ENCODE results near the gene RPTOR.
"Not testable (repeated sequence)": the region's sequence is repeated elsewhere in the genome, so short reads cannot be mapped to it uniquely, and the experiment has no call there.

RPTOR gene

GRCh38 chr17:80873307-80873951 is 328.8 kb downstream of the RPTOR start:
- DNase-seq, result no peak

GRCh38 chr17:80874866-80875445 is 330.3 kb downstream of the RPTOR start:
- DNase-seq, result no peak

- not testable (repeated sequence) for DNase-seq
Measured at GRCh38 chr17:80875480-80875995, 330.9 kb downstream of the RPTOR start.

- DNase-seq, result not testable (repeated sequence)
Measured at GRCh38 chr17:80876456-80876949, 331.9 kb downstream of the RPTOR start.

- DNase-seq, result no peak
Measured at GRCh38 chr17:80876950-80877728, 332.5 kb downstream of the RPTOR start.

GRCh38 chr17:80877729-80878303 is 333.2 kb downstream of the RPTOR start:
- no peak for DNase-seq

- DNase-seq, result no peak
Measured at GRCh38 chr17:80878876-80879722, 334.5 kb downstream of the RPTOR start.

- no peak for DNase-seq
Measured at GRCh38 chr17:80879723-80880647, 335.3 kb downstream of the RPTOR start.

GRCh38 chr17:80880648-80880985 is 336.0 kb downstream of the RPTOR start:
- DNase-seq, result no peak

GRCh38 chr17:80881306-80881705 is 336.7 kb downstream of the RPTOR start:
- no peak for DNase-seq

GRCh38 chr17:80882323-80882722 is 337.7 kb downstream of the RPTOR start:
- DNase-seq, result no peak

- DNase-seq, result no peak
Measured at GRCh38 chr17:80882926-80883685, 338.5 kb downstream of the RPTOR start.

GRCh38 chr17:80883831-80884735 is 339.4 kb downstream of the RPTOR start:
- no peak for DNase-seq

- DNase-seq, result no peak
Measured at GRCh38 chr17:80884811-80885210, 340.2 kb downstream of the RPTOR start.

GRCh38 chr17:80885947-80886582 is 341.4 kb downstream of the RPTOR start:
- DNase-seq, result no peak

- DNase-seq, result no peak
Measured at GRCh38 chr17:80886641-80887573, 342.3 kb downstream of the RPTOR start.

- no peak for DNase-seq
Measured at GRCh38 chr17:80887639-80888175, 343.1 kb downstream of the RPTOR start.
